Measurements from ENCODE around the gene SLC9A8. TPM values are rescaled to one million over a fixed set of nuclear protein-coding genes. Genes with fewer than 3 reads are reported as not detected.

SLC9A8 gene
- total and polyA plus RNA-seq, 2 of the 8 experiments (the other 6 are each of a cell fraction or from before 2014, with no cell fraction given): 3.2 to 6.2 TPM

- TF ChIP-seq ATF2 (IDR thresholded peaks at IDR 0.05; ENCODE audit: low read length): no peak
- TF ChIP-seq HDAC2 (IDR thresholded peaks at IDR 0.05; ENCODE audit: borderline replicate concordance in 1 of 2, low read depth in 2 of 2, low read length in 2 of 2): no peak
- TF ChIP-seq TEAD4 (IDR thresholded peaks at IDR 0.05; ENCODE audit: low read depth, low read length): no peak
- no peak for TF ChIP-seq RFX5 (IDR thresholded peaks at IDR 0.05; ENCODE audit: borderline replicate concordance, low read depth, low read length)
- TF ChIP-seq CBX5 (IDR thresholded peaks at IDR 0.05; ENCODE audit: low read depth, low read length): no peak
- no peak for TF ChIP-seq SRF (IDR thresholded peaks at IDR 0.05; ENCODE audit: low read depth, low read length)
Measured at GRCh38 chr20:49918446-49918845, 105.8 kb downstream of the SLC9A8 start (continued).

Data from H1 (cell line).